ACC112 (cell line): ENCODE measurements around the gene EFNB2.
A peak's percentile ranks its signal among the peaks of the same experiment; 100 is the strongest.

Source experiments
- H2AFZ ChIP-seq: fragments of 200-600 bp; sonication (generic); one replicate; pipeline ENCODE4 v1.6.0; 2017; ENCODE audit warnings: antibody characterized with exemption, low read length; ENCODE audit not compliant: unreplicated experiment
- H3K27ac ChIP-seq: fragments of 200-600 bp; sonication (generic); 2 replicates; pipeline ENCODE4 v1.5.1; 2014; ENCODE audit warnings: low read depth, mild to moderate bottlenecking, antibody characterized with exemption, low read length, moderate library complexity
- H3K27me3 ChIP-seq: fragments of 200-600 bp; sonication (generic); 2 replicates; pipeline ENCODE4 v1.6.1; 2014; ENCODE audit warnings: mild to moderate bottlenecking, antibody characterized with exemption, low read length, moderate library complexity, mixed read lengths; ENCODE audit not compliant: insufficient read depth
- H3K36me3 ChIP-seq: fragments of 200-600 bp; sonication (generic); 2 replicates; pipeline ENCODE4 v1.6.1; 2016; ENCODE audit warnings: mild to moderate bottlenecking, antibody characterized with exemption, low read length, moderate library complexity, mixed read lengths; ENCODE audit not compliant: insufficient read depth
- H3K4me1 ChIP-seq: fragments of 200-600 bp; sonication (generic); one replicate; pipeline ENCODE4 v1.6.1; 2016; ENCODE audit warnings: low read length, mixed read lengths; ENCODE audit not compliant: insufficient read depth, unreplicated experiment, control insufficient read depth
- H3K4me3 ChIP-seq: fragments of 200-600 bp; sonication (generic); 2 replicates; pipeline ENCODE4 v1.5.1; 2014; ENCODE audit warnings: mild to moderate bottlenecking, low read depth, low read length
- H3K79me2 ChIP-seq: fragments of 200-600 bp; sonication (generic); one replicate; pipeline ENCODE4 v1.6.0; 2016; ENCODE audit warnings: low read length; ENCODE audit not compliant: control insufficient read depth, unreplicated experiment, insufficient read depth

The EFNB2 gene

GRCh38 chr13:106548064-106548696 lies 12.7 kb upstream of the EFNB2 start:
- Histone ChIP-seq H3K4me3 (no peak overlapping the region), H3K4me1 (no peaks in the 10 kb centered on the region), H3K79me2 (peaks cover 68% of the 10 kb centered on the region), H2AFZ (no peak overlapping the region), H3K27me3 (no peaks in the 10 kb centered on the region), H3K36me3 (peaks cover 14% of the 10 kb centered on the region), H3K27ac (no peak overlapping the region)

GRCh38 chr13:106541826-106542225 lies 6.4 kb upstream of the EFNB2 start:
- Histone ChIP-seq H3K27ac (no peak overlapping the region), H3K4me3 (no peak overlapping the region), H3K36me3 (peaks cover 9% of the 10 kb centered on the region; the same call in 1 of the 2 replicates), H2AFZ (no peak overlapping the region), H3K4me1 (no peaks in the 10 kb centered on the region), H3K27me3 (no peaks in the 10 kb centered on the region), H3K79me2 (peaks cover 14% of the 10 kb centered on the region)

- Histone ChIP-seq H3K4me3 (no peak overlapping the region), H3K79me2 (peaks cover 2% of the 10 kb centered on the region), H2AFZ (no peak overlapping the region), H3K27ac (no peak overlapping the region), H3K4me1 (no peaks in the 10 kb centered on the region), H3K36me3 (peaks cover 9% of the 10 kb centered on the region; the same call in 1 of the 2 replicates), H3K27me3 (no peaks in the 10 kb centered on the region)
Observed at GRCh38 chr13:106540613-106541012, 5.2 kb upstream of the EFNB2 start.

GRCh38 chr13:106537521-106537920 lies 2.1 kb upstream of the EFNB2 start:
- H3K4me3 ChIP-seq: no peak overlapping the region
- H3K4me1 ChIP-seq: peaks cover 4% of the 10 kb centered on the region
- H3K27ac ChIP-seq: no peak overlapping the region
- no peak overlapping the region for H2AFZ ChIP-seq
- H3K36me3 ChIP-seq: 0 out of 2 replicates have a peak, but pooled peaks cover 5% of the 10 kb centered on the region
- H3K27me3 ChIP-seq: peaks cover 12% of the 10 kb centered on the region; the same call in 1 of the 2 replicates
- H3K79me2 ChIP-seq: no peaks in the 10 kb centered on the region

GRCh38 chr13:106536244-106537034 lies 977 bp upstream of the EFNB2 start:
- Histone ChIP-seq H3K4me3 (peak overlapping the region; percentile 74), H3K4me1 (peaks cover 4% of the 10 kb centered on the region), H3K27ac (no peak overlapping the region), H3K27me3 (peaks cover 16% of the 10 kb centered on the region; the same call in 1 of the 2 replicates), H2AFZ (no peak overlapping the region), H3K36me3 (0 out of 2 replicates have a peak, but pooled peaks cover 4% of the 10 kb centered on the region), H3K79me2 (no peaks in the 10 kb centered on the region)

- Histone ChIP-seq H3K79me2 (no peaks in the 10 kb centered on the region), H3K4me1 (peaks cover 4% of the 10 kb centered on the region), H3K4me3 (peak overlapping the region; percentile 74), H3K27me3 (peaks cover 22% of the 10 kb centered on the region), H3K27ac (no peak overlapping the region), H3K36me3 (no peaks in the 10 kb centered on the region), H2AFZ (no peak overlapping the region)
Observed at GRCh38 chr13:106534639-106535551, 567 bp downstream of the EFNB2 start.

GRCh38 chr13:106533943-106534638 lies 1.4 kb downstream of the EFNB2 start:
- Histone ChIP-seq H3K4me3 (peak overlapping the region; percentile 70), H3K36me3 (no peaks in the 10 kb centered on the region), H3K79me2 (no peaks in the 10 kb centered on the region), H2AFZ (peak overlapping the region; percentile 43), H3K27me3 (peaks cover 22% of the 10 kb centered on the region), H3K4me1 (peaks cover 4% of the 10 kb centered on the region), H3K27ac (no peak overlapping the region)

GRCh38 chr13:106533101-106533942 lies 2.1 kb downstream of the EFNB2 start:
- H3K4me3 ChIP-seq: peak overlapping the region; percentile 70

GRCh38 chr13:106532111-106532929 lies 3.1 kb downstream of the EFNB2 start:
- Histone ChIP-seq H3K36me3 (no peaks in the 10 kb centered on the region), H3K4me1 (peaks cover 4% of the 10 kb centered on the region), H3K27ac (no peak overlapping the region), H3K79me2 (no peaks in the 10 kb centered on the region), H2AFZ (no peak overlapping the region), H3K4me3 (peak overlapping the region; percentile 70), H3K27me3 (peaks cover 25% of the 10 kb centered on the region)

More at GRCh38 chr13:106533101-106533942, 2.1 kb downstream of the EFNB2 start:
- H2AFZ ChIP-seq: peak overlapping the region; percentile 43
- peaks cover 24% of the 10 kb centered on the region for H3K27me3 ChIP-seq
- H3K36me3 ChIP-seq: no peaks in the 10 kb centered on the region
- no peak overlapping the region for H3K27ac ChIP-seq
- no peaks in the 10 kb centered on the region for H3K79me2 ChIP-seq
- peaks cover 4% of the 10 kb centered on the region for H3K4me1 ChIP-seq
